K562 (cell line): ENCODE data around the gene SAP25. TPM values are rescaled to one million over a fixed set of nuclear protein-coding genes. Genes with fewer than 3 reads are reported as not detected.

Source experiments
- ARID1B ChIP-seq: fragments of 450-650 bp; IDR thresholded peaks from 2 replicates; pipeline ENCODE4 v1.6.1; 2016; ENCODE audit warnings: antibody characterized with exemption, mild to moderate bottlenecking, inconsistent platforms
- BHLHE40 ChIP-seq: IDR thresholded peaks from 2 replicates; pipeline ENCODE4 v1.6.1; 2011; ENCODE audit warnings: low read length, improper control_type of control experiment
- BRD4 ChIP-seq: fragments of 200-600 bp; sonication (generic); IDR thresholded peaks from 2 replicates; pipeline ENCODE4 v1.6.1; 2017; ENCODE audit warnings: inconsistent platforms
- EP400 ChIP-seq: fragments of 450-650 bp; IDR thresholded peaks from 2 replicates; pipeline ENCODE4 v1.6.1; 2017; ENCODE audit warnings: antibody characterized with exemption, mild to moderate bottlenecking, moderate library complexity
- FOXA3 ChIP-seq, 2 experiments: fragments of 450-650 bp in 1 of 2; sonication (generic) in 1 of 2; formaldehyde crosslinking; IDR thresholded peaks in 1 of 2; conservative IDR thresholded peaks in 1 of 2; 2 replicates each; pipeline versions ENCODE4 v1.4.0 to v1.8.0; 2020 to 2022; ENCODE audit warnings: mild to moderate bottlenecking in 2 of 2, missing genetic modification reagents in 1 of 2
- HDAC2 ChIP-seq: fragments of 450-650 bp; IDR thresholded peaks from 2 replicates; pipeline ENCODE4 v1.6.1; 2016; ENCODE audit warnings: mild to moderate bottlenecking
- HOXB6 ChIP-seq: fragments of 250-450 bp; sonication (Bioruptor Pico); IDR thresholded peaks from 2 replicates; pipeline ENCODE4 v1.5.1; 2022; ENCODE audit warnings: mild to moderate bottlenecking, borderline replicate concordance
- MYC ChIP-seq, 2 experiments: fragments of 250-450 bp in 1 of 2; sonication (Bioruptor Pico) in 1 of 2; IDR thresholded peaks; 2 replicates each; pipeline versions ENCODE4 v1.5.1 to v1.6.1; 2012 to 2021; ENCODE audit warnings: low read depth in 2 of 2, borderline replicate concordance in 1 of 2, improper control_type of control experiment in 1 of 2, low read length in 1 of 2, mild to moderate bottlenecking in 1 of 2, moderate library complexity in 1 of 2
- NFYB ChIP-seq: IDR thresholded peaks from 2 replicates; pipeline ENCODE4 v1.6.1; 2011; ENCODE audit warnings: mild to moderate bottlenecking, moderate library complexity; ENCODE audit not compliant: insufficient read length; ENCODE audit errors: extremely low read depth
- NRF1 ChIP-seq, 2 experiments: fragments of 450-650 bp; IDR thresholded peaks in 1 of 2; conservative IDR thresholded peaks in 1 of 2; 2 replicates each; pipeline ENCODE4 v1.6.1; 2014; ENCODE audit warnings: mild to moderate bottlenecking in 2 of 2
- SMC3 ChIP-seq: conservative IDR thresholded peaks from 2 replicates; pipeline ENCODE4 v1.6.1; 2011; ENCODE audit warnings: low read depth, low read length, improper control_type of control experiment; ENCODE audit not compliant: insufficient read depth
- SOX6 ChIP-seq: fragments of 450-650 bp; IDR thresholded peaks from 2 replicates; pipeline ENCODE4 v1.6.1; 2014; ENCODE audit warnings: mild to moderate bottlenecking
- TARDBP ChIP-seq: fragments of 450-650 bp; IDR thresholded peaks from 2 replicates; pipeline ENCODE4 v1.6.1; 2016
- polyA plus RNA-seq, 8 experiments: library from polyadenylated mRNA; depleted of rRNA in 4 of 8; stranded (reverse) in 5 of 8; unstranded in 3 of 8; fragments of >200 nt; fragmentation: Nextera tagmentation in 2 of 8; fragmentation: Illumina TruSeq in 1 of 8; extraction: Ambion mirVana in 2 of 8; extraction: Trizol in 1 of 8; gene quantifications; 2 replicates each; pipeline versions ENCODE4 v1.2.1 to v1.2.3, GENCODE V29; 2011 to 2014; ENCODE audit warnings: inconsistent platforms in 1 of 8, missing spikeins in 1 of 8
- total RNA-seq, 7 experiments: library from RNA; depleted of rRNA in 6 of 7; stranded (reverse); fragments of >200 nt in 6 of 7; fragmentation: Illumina TruSeq in 2 of 7; extraction: Trizol in 2 of 7; gene quantifications; 2 replicates each; pipeline versions ENCODE4 v1.2.1 to v1.2.3, GENCODE V29; 2011 to 2021; ENCODE audit warnings: low replicate concordance in 1 of 7
- TF ChIP-seq, protein P1 (sequence below), 3 experiments: fragments of 200-800 bp in 1 of 3; fragments of 250-450 bp in 1 of 3; fragments of 450-650 bp in 1 of 3; sonication (Bioruptor Pico) in 1 of 3; sonication (Bioruptor generic) in 1 of 3; formaldehyde crosslinking in 1 of 3; IDR thresholded peaks; 2 replicates each; pipeline versions ENCODE4 v1.6.1 to v1.8.0; 2016 to 2022; ENCODE audit warnings: mild to moderate bottlenecking in 2 of 3, missing genetic modification characterization in 2 of 3, missing compliant biosample characterization in 1 of 3, moderate library complexity in 1 of 3
- TF ChIP-seq, protein P2 (sequence below): fragments of 450-650 bp; IDR thresholded peaks from 2 replicates; pipeline ENCODE4 v1.6.1; 2018; ENCODE audit not compliant: partially characterized antibody
- TF ChIP-seq, protein P3 (sequence below): fragments of 450-650 bp; IDR thresholded peaks from 2 replicates; pipeline ENCODE4 v1.6.1; 2016; ENCODE audit warnings: low read depth, mild to moderate bottlenecking, moderate library complexity
- TF ChIP-seq, protein P4 (sequence below): sonication (generic); formaldehyde crosslinking; IDR thresholded peaks from 2 replicates; pipeline ENCODE4 v1.5.0; 2020; ENCODE audit warnings: missing genetic modification reagents

The SAP25 gene
- total and polyA plus RNA-seq, 9 of the 15 experiments (the other 6 are each of a cell fraction or from before 2014, with no cell fraction given) = 0.13 to 5.3 (median 0.78) TPM; not detected in 1

DNA sequence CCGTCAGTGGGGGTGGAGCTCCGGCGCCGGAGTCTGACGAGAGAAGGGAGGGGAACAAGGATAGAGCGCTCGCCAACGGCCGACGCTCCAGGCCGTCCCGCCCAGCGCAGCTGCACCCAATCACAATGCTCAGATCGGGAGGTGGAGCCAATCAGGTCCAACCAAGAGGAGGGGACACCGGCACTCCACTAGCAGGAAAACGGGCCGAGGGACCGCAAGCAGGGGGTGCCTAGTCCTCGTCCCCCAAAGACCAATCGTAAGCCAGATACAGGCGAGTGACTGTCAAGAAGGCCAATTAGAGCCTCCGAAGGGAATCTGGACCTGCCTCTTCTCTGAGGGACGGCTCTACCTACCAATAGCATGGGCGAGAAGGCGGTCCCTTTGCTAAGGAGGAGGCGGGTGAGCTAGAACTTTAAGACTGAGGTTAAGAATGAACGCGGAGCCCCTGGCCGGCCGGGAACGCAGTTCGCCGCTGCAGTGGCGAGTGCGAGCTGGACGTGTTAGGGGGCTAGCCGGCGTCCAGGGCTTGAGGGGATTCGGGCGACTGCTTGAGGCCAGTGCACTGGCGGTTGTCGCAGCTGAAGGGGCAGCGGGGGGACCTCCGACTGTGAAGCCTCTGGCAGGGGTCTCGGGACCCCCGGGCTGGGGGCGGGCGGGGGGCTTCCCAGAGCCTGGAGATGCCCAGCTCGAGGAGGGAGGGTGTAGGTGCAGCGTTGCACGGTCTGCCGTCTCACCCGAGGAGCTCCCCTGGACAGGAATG, 12.7 kb upstream of the SAP25 start, which contains the start of gene FBXO24 (continued):
- TF ChIP-seq, protein P1, sequence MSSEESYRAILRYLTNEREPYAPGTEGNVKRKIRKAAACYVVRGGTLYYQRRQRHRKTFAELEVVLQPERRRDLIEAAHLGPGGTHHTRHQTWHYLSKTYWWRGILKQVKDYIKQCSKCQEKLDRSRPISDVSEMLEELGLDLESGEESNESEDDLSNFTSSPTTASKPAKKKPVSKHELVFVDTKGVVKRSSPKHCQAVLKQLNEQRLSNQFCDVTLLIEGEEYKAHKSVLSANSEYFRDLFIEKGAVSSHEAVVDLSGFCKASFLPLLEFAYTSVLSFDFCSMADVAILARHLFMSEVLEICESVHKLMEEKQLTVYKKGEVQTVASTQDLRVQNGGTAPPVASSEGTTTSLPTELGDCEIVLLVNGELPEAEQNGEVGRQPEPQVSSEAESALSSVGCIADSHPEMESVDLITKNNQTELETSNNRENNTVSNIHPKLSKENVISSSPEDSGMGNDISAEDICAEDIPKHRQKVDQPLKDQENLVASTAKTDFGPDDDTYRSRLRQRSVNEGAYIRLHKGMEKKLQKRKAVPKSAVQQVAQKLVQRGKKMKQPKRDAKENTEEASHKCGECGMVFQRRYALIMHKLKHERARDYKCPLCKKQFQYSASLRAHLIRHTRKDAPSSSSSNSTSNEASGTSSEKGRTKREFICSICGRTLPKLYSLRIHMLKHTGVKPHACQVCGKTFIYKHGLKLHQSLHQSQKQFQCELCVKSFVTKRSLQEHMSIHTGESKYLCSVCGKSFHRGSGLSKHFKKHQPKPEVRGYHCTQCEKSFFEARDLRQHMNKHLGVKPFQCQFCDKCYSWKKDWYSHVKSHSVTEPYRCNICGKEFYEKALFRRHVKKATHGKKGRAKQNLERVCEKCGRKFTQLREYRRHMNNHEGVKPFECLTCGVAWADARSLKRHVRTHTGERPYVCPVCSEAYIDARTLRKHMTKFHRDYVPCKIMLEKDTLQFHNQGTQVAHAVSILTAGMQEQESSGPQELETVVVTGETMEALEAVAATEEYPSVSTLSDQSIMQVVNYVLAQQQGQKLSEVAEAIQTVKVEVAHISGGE (CRISPR knock-in tag; IDR thresholded peaks at IDR 0.05) = no peak
- TF ChIP-seq BRD4 (no peak), EP400 (no peak), NFYB (peak; percentile 95), ARID1B (no peak), HOXB6 (CRISPR knock-in tag) (no peak), FOXA3 (CRISPR knock-in tag; conservative IDR thresholded peaks at IDR 0.05 in 1 of 2, IDR thresholded peaks at IDR 0.05 in 1 of 2) (no peak), MYC (IDR thresholded peaks at IDR 0.05; ENCODE audit: low read depth, low read length) (no peak), MYC (CRISPR knock-in tag; IDR thresholded peaks at IDR 0.05; ENCODE audit: borderline replicate concordance, low read depth) (no peak), SOX6 (no peak), BHLHE40 (no peak; the same call in none of the 2 replicates), TARDBP (no peak), SMC3 (no peak), NRF1 (conservative IDR thresholded peaks at IDR 0.05 in 1 of 2, IDR thresholded peaks at IDR 0.05 in 1 of 2) (peak; percentile 91 to 93), HDAC2 (no peak)
- TF ChIP-seq, protein P2, sequence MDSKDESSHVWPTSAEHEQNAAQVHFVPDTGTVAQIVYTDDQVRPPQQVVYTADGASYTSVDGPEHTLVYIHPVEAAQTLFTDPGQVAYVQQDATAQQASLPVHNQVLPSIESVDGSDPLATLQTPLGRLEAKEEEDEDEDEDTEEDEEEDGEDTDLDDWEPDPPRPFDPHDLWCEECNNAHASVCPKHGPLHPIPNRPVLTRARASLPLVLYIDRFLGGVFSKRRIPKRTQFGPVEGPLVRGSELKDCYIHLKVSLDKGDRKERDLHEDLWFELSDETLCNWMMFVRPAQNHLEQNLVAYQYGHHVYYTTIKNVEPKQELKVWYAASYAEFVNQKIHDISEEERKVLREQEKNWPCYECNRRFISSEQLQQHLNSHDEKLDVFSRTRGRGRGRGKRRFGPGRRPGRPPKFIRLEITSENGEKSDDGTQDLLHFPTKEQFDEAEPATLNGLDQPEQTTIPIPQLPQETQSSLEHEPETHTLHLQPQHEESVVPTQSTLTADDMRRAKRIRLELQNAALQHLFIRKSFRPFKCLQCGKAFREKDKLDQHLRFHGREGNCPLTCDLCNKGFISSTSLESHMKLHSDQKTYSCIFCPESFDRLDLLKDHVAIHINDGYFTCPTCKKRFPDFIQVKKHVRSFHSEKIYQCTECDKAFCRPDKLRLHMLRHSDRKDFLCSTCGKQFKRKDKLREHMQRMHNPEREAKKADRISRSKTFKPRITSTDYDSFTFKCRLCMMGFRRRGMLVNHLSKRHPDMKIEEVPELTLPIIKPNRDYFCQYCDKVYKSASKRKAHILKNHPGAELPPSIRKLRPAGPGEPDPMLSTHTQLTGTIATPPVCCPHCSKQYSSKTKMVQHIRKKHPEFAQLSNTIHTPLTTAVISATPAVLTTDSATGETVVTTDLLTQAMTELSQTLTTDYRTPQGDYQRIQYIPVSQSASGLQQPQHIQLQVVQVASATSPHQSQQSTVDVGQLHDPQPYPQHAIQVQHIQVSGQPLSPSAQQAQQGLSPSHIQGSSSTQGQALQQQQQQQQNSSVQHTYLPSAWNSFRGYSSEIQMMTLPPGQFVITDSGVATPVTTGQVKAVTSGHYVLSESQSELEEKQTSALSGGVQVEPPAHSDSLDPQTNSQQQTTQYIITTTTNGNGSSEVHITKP = peak; percentile 99
- TF ChIP-seq, protein P3, sequence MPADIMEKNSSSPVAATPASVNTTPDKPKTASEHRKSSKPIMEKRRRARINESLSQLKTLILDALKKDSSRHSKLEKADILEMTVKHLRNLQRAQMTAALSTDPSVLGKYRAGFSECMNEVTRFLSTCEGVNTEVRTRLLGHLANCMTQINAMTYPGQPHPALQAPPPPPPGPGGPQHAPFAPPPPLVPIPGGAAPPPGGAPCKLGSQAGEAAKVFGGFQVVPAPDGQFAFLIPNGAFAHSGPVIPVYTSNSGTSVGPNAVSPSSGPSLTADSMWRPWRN = no peak; the same call in 1 of the 2 replicates
- TF ChIP-seq, protein P4, sequence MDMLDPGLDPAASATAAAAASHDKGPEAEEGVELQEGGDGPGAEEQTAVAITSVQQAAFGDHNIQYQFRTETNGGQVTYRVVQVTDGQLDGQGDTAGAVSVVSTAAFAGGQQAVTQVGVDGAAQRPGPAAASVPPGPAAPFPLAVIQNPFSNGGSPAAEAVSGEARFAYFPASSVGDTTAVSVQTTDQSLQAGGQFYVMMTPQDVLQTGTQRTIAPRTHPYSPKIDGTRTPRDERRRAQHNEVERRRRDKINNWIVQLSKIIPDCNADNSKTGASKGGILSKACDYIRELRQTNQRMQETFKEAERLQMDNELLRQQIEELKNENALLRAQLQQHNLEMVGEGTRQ (CRISPR knock-in tag) = no peak
